ENCODE data around the gene TRAF4. TPM values are rescaled to one million over a fixed set of nuclear protein-coding genes. Genes with fewer than 3 reads are reported as not detected.

The TRAF4 gene
- total RNA-seq, 1 experiment from 2014 or later: 104 TPM

DNA sequence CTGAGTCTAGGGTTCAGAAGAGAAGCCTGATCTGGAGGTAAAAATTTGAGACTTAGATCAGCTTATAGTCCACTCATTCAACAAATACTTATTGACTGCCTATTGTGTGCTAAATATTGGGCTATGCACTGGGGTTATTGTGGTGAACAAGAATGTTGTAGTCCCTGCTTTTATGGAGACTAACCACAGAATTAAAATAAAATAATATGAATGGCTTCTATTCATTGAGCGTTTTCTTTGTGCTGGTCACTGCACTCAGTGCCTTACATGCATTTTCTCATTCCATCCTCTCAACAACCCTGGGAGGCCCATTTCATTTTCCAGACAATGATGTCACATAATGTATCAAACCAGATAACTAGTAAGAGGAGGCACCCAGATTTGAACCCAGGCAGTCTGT is 10.5 kb upstream of the TRAF4 start:
- Histone ChIP-seq H3F3A (ENCODE audit: low read length, unreplicated experiment) (no peaks in the 10 kb centered on the region), H3K27me3 (ENCODE audit: low read length) (no peaks in the 10 kb centered on the region), H3K4me2 (ENCODE audit: low read length) (no peak overlapping the region), H4K20me1 (ENCODE audit: low read length) (no peaks in the 10 kb centered on the region), H3K4me1 (ENCODE audit: insufficient read depth, low read length) (peaks cover 13% of the 10 kb centered on the region), H3K9me3 (ENCODE audit: low read length) (no peaks in the 10 kb centered on the region), H3K4me3 (ENCODE audit: low read length) (no peak overlapping the region), H2AFZ (ENCODE audit: low read length) (no peak overlapping the region), H3K9me2 (replicated peaks; ENCODE audit: low read length) (no peaks in the 10 kb centered on the region), H3K27ac (ENCODE audit: low read length) (no peak overlapping the region; the same call in 1 of the 2 replicates), H3K9ac (ENCODE audit: low read length) (no peak overlapping the region), H3K36me3 (ENCODE audit: low read depth, low read length) (no peaks in the 10 kb centered on the region), H3K79me2 (ENCODE audit: low read length) (no peaks in the 10 kb centered on the region)
- ChIA-PET POLR2A (ENCODE audit: unreplicated experiment) (no interaction called here), CTCF (no interaction called here)
- intact Hi-C loops (cut with micrococcal nuclease): no loop called here
- no peak for TF ChIP-seq EZH2phosphoT487 (IDR thresholded peaks at IDR 0.05; ENCODE audit: borderline replicate concordance, low read length)
- TF ChIP-seq EZH2 (IDR thresholded peaks at IDR 0.05; ENCODE audit: low read length, unreplicated experiment): no peak
- TF ChIP-seq, protein P1, sequence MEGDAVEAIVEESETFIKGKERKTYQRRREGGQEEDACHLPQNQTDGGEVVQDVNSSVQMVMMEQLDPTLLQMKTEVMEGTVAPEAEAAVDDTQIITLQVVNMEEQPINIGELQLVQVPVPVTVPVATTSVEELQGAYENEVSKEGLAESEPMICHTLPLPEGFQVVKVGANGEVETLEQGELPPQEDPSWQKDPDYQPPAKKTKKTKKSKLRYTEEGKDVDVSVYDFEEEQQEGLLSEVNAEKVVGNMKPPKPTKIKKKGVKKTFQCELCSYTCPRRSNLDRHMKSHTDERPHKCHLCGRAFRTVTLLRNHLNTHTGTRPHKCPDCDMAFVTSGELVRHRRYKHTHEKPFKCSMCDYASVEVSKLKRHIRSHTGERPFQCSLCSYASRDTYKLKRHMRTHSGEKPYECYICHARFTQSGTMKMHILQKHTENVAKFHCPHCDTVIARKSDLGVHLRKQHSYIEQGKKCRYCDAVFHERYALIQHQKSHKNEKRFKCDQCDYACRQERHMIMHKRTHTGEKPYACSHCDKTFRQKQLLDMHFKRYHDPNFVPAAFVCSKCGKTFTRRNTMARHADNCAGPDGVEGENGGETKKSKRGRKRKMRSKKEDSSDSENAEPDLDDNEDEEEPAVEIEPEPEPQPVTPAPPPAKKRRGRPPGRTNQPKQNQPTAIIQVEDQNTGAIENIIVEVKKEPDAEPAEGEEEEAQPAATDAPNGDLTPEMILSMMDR (conservative IDR thresholded peaks at IDR 0.05; ENCODE audit: low read depth, low read length): no peak
- DNase-seq: no peak
- no TSS peak for BruUV-seq (replicated peaks)
- no peak for ATAC-seq

DNA sequence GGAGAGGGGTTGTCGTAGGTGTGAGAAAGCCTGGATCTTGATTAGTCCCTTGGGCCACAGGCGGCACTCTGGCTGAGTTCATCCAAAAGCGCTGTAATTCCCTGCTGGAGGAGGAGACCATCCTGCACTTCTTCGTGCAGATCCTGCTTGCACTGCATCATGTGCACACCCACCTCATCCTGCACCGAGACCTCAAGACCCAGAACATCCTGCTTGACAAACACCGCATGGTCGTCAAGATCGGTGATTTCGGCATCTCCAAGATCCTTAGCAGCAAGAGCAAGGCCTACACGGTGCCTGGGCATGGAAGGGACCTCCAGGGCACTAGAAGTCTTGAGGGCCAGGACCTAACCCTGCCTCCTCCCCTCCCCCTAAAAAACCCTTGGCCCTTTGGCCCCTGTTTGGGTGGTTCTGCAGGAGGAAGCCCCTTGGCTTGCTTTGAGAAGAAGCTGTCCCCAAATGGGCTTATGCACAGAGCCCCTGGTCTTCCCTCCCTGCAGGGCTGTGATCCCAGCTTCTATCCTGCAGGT is 9.0 kb upstream of the TRAF4 start:
- ChIA-PET CTCF (interaction anchor here (1.5 kb wide), 1 partner anchor 8 kb away, joined by 5 read pairs; the partner anchor contains the start of gene TLCD1), POLR2A (ENCODE audit: unreplicated experiment) (interaction anchor here (0.5 kb wide), 1 partner anchor 23 kb away, joined by 6 read pairs; the partner anchor contains the start of gene PROCA1)
- no peaks in the 10 kb centered on the region for H3K9me2 ChIP-seq (replicated peaks; ENCODE audit: low read length)
- ATAC-seq (no peak), DNase-seq (no peak)
- TF ChIP-seq EZH2phosphoT487 (IDR thresholded peaks at IDR 0.05; ENCODE audit: borderline replicate concordance, low read length) (no peak), EZH2 (IDR thresholded peaks at IDR 0.05; ENCODE audit: low read length, unreplicated experiment) (no peak)
- TF ChIP-seq, protein P1 (conservative IDR thresholded peaks at IDR 0.05; ENCODE audit: low read depth, low read length): no peak
- no peak overlapping the region for H3K4me3 ChIP-seq (ENCODE audit: low read length)
- H3K36me3 ChIP-seq (ENCODE audit: low read depth, low read length): no peaks in the 10 kb centered on the region
- no peaks in the 10 kb centered on the region for H3K27me3 ChIP-seq (ENCODE audit: low read length)
- peak overlapping the region; percentile 32; the same call in 1 of the 2 replicates for H3K27ac ChIP-seq (ENCODE audit: low read length)
- peak overlapping the region; percentile 46 for H3K4me2 ChIP-seq (ENCODE audit: low read length)
- H3K9ac ChIP-seq (ENCODE audit: low read length): no peak overlapping the region
- H4K20me1 ChIP-seq (ENCODE audit: low read length): no peaks in the 10 kb centered on the region
- H3K4me1 ChIP-seq (ENCODE audit: insufficient read depth, low read length): peaks cover 10% of the 10 kb centered on the region
- BruUV-seq (replicated peaks): no TSS peak
- intact Hi-C loops (cut with micrococcal nuclease): no loop called here
- no peaks in the 10 kb centered on the region for H3K79me2 ChIP-seq (ENCODE audit: low read length)
- no peaks in the 10 kb centered on the region for H3F3A ChIP-seq (ENCODE audit: low read length, unreplicated experiment)
- H2AFZ ChIP-seq (ENCODE audit: low read length): no peak overlapping the region
- H3K9me3 ChIP-seq (ENCODE audit: low read length): no peaks in the 10 kb centered on the region

DNA sequence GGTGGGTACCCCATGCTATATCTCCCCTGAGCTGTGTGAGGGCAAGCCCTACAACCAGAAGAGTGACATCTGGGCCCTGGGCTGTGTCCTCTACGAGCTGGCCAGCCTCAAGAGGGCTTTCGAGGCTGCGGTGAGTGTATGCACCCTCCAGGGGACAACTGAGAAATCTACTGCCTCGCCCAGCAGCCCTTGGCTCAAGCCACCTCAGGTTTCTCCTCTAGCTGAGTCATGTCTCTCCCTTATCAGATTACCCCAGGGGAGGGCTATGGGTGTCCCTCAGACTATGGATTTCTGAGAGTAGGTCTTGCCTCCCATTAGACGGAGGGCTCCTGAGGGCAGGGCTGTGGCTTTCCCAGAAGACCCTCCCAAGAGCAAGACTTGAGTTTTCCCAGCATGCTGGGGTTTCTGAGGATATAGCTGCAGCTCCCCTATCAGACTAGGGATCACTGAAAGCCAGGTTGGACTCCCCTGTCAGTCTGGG is 8.5 kb upstream of the TRAF4 start:
- intact Hi-C loops (cut with micrococcal nuclease): no loop called here
- CTCF ChIA-PET: interaction anchor here (1.5 kb wide), 1 partner anchor 9 kb away, joined by 5 read pairs; the partner anchor contains the start of gene TLCD1

More for the DNA sequence above, 8.5 kb upstream of the TRAF4 start:
- TF ChIP-seq EZH2 (IDR thresholded peaks at IDR 0.05; ENCODE audit: low read length, unreplicated experiment): no peak
- TF ChIP-seq, protein P1 (conservative IDR thresholded peaks at IDR 0.05; ENCODE audit: low read depth, low read length): no peak
- TF ChIP-seq EZH2phosphoT487 (IDR thresholded peaks at IDR 0.05; ENCODE audit: borderline replicate concordance, low read length): no peak
- H3K36me3 ChIP-seq (ENCODE audit: low read depth, low read length): no peaks in the 10 kb centered on the region
- H3K4me2 ChIP-seq (ENCODE audit: low read length): peak overlapping the region; percentile 46
- no peak overlapping the region for H2AFZ ChIP-seq (ENCODE audit: low read length)
- H3K4me3 ChIP-seq (ENCODE audit: low read length): no peak overlapping the region
- peaks cover 9% of the 10 kb centered on the region; the same call in 1 of the 2 replicates for H3K4me1 ChIP-seq (ENCODE audit: insufficient read depth, low read length)
- H4K20me1 ChIP-seq (ENCODE audit: low read length): no peaks in the 10 kb centered on the region
- POLR2A ChIA-PET (ENCODE audit: unreplicated experiment): interaction anchor here (0.5 kb wide), 1 partner anchor 24 kb away, joined by 6 read pairs; the partner anchor contains the start of gene PROCA1
- BruUV-seq (replicated peaks): no TSS peak
- no peaks in the 10 kb centered on the region for H3F3A ChIP-seq (ENCODE audit: low read length, unreplicated experiment)
- H3K79me2 ChIP-seq (ENCODE audit: low read length): no peaks in the 10 kb centered on the region
- ATAC-seq (peak; percentile 88), DNase-seq (peak; percentile 57)
- H3K9ac ChIP-seq (ENCODE audit: low read length): no peak overlapping the region
- no peaks in the 10 kb centered on the region for H3K9me2 ChIP-seq (replicated peaks; ENCODE audit: low read length)
- H3K27me3 ChIP-seq (ENCODE audit: low read length): no peaks in the 10 kb centered on the region
- H3K9me3 ChIP-seq (ENCODE audit: low read length): no peaks in the 10 kb centered on the region
- peak overlapping the region; percentile 32; the same call in 1 of the 2 replicates for H3K27ac ChIP-seq (ENCODE audit: low read length)

Data from PC-3 (cell line).